Measurements from ENCODE around the gene MGAT3.

DNA sequence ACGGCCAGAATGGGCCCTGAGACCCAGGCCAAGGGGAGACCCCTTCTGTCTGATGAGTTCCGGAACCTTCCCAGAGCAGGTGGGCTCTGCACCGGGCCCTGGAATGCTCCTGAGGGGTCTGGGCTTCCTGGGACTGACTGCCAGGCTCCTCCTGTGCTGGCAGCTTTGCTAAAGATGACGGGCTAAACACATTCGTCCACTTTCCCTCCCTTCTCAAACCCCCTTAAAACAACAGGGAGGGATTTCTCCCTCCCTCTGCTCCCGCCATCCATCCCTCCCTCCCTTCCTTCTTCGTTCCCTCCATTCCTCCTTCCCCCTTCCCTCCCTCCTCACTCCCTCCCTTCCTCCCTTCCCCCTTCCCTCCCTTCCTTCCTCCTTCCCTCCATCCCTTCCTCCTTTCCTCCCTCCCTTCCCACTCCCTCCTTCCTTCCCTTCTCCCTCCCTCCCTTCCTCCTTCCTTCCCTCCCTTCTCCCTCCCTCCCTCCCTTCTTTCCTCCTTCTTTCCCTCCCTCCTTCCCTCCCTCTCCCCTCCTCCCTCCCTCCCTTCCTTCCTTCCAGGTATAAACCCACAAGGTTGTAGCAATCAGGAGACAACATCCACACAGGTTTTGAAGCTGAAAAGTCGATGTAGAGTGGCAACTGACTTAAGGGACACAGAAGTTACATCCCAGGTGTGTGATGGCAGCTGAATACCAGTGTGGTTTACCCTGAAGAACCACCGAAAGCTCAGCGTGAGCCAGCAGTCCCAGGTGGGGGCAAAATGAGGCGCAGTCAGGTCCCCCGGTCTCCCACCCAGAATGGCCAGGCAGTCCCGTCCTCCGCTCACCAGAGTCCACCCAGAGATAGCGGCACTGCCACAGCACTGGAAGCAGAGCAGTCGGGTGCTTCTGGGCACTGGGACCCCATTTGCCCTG, 18.8 kb upstream of the MGAT3 start:
- TF ChIP-seq HDGF (IDR thresholded peaks at IDR 0.05; ENCODE audit: borderline replicate concordance), result no peak
- no peak for TF ChIP-seq FOXK2 (IDR thresholded peaks at IDR 0.05)
- TF ChIP-seq SUZ12 (IDR thresholded peaks at IDR 0.05), result no peak
- TF ChIP-seq SP1 (IDR thresholded peaks at IDR 0.05), result no peak
- TF ChIP-seq L3MBTL2 (conservative IDR thresholded peaks at IDR 0.05), result no peak
